ENCODE data around the gene DGKD.

DNA sequence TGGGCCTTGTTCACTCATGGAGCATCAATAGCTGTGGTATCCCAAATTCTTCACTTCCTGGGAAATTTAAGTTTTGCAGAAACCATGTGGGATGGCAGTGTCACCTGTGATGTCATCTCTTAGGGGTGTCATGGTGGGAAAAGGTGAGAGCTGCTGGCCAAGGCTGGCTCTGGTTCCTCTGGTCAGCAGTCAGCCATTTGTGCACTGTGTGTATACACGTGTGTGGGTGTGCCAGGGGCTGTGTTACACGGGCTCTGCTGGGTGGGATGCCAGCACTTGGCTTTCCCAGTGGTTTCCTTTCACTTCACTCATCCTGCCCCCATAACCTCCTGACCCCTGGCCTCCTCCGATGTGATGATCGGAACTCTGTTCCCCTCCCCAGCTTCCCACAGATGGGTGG, 25.4 kb upstream of the DGKD start:
- TF ChIP-seq, protein P1, sequence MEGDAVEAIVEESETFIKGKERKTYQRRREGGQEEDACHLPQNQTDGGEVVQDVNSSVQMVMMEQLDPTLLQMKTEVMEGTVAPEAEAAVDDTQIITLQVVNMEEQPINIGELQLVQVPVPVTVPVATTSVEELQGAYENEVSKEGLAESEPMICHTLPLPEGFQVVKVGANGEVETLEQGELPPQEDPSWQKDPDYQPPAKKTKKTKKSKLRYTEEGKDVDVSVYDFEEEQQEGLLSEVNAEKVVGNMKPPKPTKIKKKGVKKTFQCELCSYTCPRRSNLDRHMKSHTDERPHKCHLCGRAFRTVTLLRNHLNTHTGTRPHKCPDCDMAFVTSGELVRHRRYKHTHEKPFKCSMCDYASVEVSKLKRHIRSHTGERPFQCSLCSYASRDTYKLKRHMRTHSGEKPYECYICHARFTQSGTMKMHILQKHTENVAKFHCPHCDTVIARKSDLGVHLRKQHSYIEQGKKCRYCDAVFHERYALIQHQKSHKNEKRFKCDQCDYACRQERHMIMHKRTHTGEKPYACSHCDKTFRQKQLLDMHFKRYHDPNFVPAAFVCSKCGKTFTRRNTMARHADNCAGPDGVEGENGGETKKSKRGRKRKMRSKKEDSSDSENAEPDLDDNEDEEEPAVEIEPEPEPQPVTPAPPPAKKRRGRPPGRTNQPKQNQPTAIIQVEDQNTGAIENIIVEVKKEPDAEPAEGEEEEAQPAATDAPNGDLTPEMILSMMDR (IDR thresholded peaks at IDR 0.05; ENCODE audit: low read length): no peak
- TF ChIP-seq EZH2 (optimal IDR thresholded peaks at IDR 0.05; ENCODE audit: low read depth, low read length): no peak

Measured in MM.1S (cell line).